A549 treated with Hydrocortisone at 1 μM for 4 hours (cell line): Measurements from ENCODE around the gene KDM7A. TPM values are rescaled to one million over a fixed set of nuclear protein-coding genes. Genes with fewer than 3 reads are reported as not detected.

Experiments used
- total RNA-seq: library from RNA; stranded (reverse); fragments of 200-300 nt; extraction: Qiagen RNA extraction; gene quantifications from 5 replicates; pipeline ENCODE4 v1.2.3, GENCODE V29; 2022

Gene KDM7A, protein sequence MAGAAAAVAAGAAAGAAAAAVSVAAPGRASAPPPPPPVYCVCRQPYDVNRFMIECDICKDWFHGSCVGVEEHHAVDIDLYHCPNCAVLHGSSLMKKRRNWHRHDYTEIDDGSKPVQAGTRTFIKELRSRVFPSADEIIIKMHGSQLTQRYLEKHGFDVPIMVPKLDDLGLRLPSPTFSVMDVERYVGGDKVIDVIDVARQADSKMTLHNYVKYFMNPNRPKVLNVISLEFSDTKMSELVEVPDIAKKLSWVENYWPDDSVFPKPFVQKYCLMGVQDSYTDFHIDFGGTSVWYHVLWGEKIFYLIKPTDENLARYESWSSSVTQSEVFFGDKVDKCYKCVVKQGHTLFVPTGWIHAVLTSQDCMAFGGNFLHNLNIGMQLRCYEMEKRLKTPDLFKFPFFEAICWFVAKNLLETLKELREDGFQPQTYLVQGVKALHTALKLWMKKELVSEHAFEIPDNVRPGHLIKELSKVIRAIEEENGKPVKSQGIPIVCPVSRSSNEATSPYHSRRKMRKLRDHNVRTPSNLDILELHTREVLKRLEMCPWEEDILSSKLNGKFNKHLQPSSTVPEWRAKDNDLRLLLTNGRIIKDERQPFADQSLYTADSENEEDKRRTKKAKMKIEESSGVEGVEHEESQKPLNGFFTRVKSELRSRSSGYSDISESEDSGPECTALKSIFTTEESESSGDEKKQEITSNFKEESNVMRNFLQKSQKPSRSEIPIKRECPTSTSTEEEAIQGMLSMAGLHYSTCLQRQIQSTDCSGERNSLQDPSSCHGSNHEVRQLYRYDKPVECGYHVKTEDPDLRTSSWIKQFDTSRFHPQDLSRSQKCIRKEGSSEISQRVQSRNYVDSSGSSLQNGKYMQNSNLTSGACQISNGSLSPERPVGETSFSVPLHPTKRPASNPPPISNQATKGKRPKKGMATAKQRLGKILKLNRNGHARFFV
- total RNA-seq, result 1.5 to 3.4 TPM (median 2.4 TPM) in 5 replicates

GRCh38 chr7:140176811-140177702 is at the start of gene KDM7A:
KDM7A (minus strand) TSS chr7:140176983; CDS start chr7:140176937, 46 bp downstream.

DNA sequence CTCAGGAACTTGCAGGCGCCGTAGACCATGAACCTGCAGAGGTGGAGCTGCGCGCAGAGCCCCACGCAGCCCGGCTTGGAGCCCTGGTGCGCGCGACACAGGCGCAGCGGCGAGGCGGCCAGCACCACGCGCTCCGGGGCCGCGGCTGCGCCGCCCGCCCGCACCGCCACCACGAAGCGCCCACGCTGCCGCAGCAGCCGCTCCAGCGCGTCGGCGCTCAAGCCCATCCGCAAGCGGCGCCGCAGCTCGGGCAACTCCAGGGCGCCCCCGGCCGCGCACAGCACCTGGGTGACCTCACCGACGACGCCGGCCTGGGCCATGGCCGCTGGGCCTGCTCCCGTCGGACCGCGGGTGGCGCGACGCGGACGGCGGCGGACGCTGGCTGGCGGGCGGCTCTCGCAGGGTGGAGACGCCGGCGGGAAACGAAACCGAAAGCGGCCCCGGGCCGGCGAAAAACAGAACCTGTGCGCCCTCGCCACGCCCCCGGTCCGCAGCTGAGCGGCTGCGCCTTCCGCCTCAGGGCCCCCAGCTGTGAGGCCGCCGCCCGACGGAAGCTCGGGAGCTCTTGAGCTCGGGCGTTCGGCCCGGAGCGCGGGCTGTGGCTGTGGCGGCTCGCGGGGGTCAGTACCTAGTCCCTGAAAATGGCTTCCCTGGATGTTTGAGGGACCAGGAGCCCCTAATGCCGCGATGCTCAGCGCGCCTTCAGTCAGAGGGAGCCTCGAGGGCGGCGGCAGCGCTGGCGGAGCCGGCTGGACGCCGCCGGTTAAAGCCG is 114.1 kb downstream of the KDM7A start, which contains the start of gene PARP12:
Gene PARP12 (minus strand): TSS at position 424 of the 772 bp plus-strand sequence. CDS start 104 bp downstream, at position 320.

Other genes starting within 250 kb of the KDM7A start
- 18.3 to 20.5 TPM (median 20.0 TPM) in 5 replicates for gene PARP12, start 114.0 kb downstream of the KDM7A start, total RNA-seq
- gene SLC37A3, start 221.5 kb upstream of the KDM7A start, total RNA-seq, result 23.5 to 34.8 TPM (median 28.9 TPM) in 5 replicates
- not detected in 5 replicates for gene RAB19, start 227.1 kb upstream of the KDM7A start, total RNA-seq